Measurements from ENCODE around the gene ALK.
A peak's percentile ranks its signal among the peaks of the same experiment; 100 is the strongest.

Gene ALK

DNA sequence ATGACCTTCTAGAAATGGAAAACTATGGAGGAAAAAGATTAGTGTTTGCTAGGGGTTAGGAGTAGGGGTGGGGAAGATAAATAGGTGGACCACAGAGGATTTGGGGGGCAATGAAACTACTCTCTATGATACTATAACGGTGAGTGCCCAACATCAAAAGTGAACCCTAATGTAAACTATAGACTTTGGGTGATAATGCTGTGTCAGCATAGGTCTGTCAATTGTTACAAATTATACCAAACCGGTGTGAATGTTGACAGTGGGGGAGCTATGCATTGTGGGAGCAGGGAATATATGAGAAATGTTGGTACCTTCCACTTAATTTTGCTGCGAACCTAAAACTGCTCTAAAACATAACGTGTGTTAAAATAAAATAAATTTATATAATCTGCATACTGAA is 180.3 kb downstream of the ALK start:
- TF ChIP-seq, protein P1, sequence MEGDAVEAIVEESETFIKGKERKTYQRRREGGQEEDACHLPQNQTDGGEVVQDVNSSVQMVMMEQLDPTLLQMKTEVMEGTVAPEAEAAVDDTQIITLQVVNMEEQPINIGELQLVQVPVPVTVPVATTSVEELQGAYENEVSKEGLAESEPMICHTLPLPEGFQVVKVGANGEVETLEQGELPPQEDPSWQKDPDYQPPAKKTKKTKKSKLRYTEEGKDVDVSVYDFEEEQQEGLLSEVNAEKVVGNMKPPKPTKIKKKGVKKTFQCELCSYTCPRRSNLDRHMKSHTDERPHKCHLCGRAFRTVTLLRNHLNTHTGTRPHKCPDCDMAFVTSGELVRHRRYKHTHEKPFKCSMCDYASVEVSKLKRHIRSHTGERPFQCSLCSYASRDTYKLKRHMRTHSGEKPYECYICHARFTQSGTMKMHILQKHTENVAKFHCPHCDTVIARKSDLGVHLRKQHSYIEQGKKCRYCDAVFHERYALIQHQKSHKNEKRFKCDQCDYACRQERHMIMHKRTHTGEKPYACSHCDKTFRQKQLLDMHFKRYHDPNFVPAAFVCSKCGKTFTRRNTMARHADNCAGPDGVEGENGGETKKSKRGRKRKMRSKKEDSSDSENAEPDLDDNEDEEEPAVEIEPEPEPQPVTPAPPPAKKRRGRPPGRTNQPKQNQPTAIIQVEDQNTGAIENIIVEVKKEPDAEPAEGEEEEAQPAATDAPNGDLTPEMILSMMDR (IDR thresholded peaks at IDR 0.05; ENCODE audit: low read depth, low read length), result no peak
- DNase-seq (ENCODE audit: extremely low read depth, low read depth), result no peak

DNA sequence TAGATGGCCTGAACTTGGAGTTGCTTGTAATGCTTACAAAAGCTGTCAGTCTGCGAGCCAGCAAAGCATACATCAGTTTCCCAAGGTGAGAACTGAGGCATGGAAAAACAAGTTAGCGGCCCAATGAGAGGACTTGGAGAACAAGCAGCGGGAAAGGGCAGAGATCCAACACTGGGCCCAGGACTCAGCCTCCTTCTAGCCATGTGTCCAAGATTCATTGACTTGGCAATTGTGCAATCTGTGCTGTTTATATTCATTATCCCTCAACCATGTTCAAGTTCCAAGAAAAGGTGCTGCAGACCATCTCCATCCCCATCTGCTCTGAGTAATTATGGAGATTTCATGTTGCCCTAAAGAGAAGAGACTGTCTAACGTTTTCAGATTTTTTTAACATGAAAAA is 187.4 kb downstream of the ALK start:
- TF ChIP-seq, protein P1 (IDR thresholded peaks at IDR 0.05; ENCODE audit: low read depth, low read length), result no peak
- DNase-seq (ENCODE audit: extremely low read depth, low read depth), result peak; percentile 14

DNA sequence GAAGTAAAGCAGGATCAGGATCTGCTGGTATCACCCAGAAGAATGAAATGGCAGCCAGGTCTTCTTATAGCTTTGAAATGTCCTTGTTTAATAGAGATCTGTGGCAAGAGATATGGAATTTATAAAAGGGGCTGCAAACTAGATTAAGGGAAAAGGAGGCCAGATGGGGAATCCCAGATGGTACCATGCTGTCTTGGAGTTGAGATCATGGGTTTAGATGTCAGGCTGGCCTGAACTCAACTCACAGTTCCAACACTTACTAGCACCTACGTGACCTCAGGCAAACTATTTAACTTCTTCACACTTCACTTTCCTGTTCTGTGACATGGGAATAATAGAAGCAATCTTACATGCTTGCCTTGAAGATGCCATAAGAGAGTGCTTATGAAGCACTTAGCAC is 188.2 kb downstream of the ALK start:
- TF ChIP-seq, protein P1 (IDR thresholded peaks at IDR 0.05; ENCODE audit: low read depth, low read length), result no peak

DNA sequence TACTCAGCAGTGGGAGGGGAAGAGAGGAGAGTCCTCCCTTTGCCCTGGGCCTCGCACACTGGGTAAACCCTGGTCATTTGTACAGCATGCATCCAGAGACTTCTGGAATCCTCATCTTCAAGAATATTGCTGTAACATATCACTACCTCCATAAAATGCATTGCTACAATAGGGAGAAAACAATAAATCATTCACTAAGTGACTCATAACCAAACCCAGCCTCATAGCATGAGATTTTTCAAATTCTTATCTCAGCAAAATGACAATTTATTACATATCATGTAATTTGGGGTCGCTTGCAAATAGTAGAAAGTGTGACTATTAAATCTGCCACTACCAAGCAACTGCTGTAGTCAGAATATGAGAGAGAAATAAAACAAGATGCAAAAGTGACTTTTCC is 189.4 kb downstream of the ALK start:
- no peak for DNase-seq (ENCODE audit: extremely low read depth, low read depth)
- TF ChIP-seq, protein P1 (IDR thresholded peaks at IDR 0.05; ENCODE audit: low read depth, low read length), result no peak

More for the DNA sequence above, 188.2 kb downstream of the ALK start:
- DNase-seq (ENCODE audit: extremely low read depth, low read depth), result no peak

DNA sequence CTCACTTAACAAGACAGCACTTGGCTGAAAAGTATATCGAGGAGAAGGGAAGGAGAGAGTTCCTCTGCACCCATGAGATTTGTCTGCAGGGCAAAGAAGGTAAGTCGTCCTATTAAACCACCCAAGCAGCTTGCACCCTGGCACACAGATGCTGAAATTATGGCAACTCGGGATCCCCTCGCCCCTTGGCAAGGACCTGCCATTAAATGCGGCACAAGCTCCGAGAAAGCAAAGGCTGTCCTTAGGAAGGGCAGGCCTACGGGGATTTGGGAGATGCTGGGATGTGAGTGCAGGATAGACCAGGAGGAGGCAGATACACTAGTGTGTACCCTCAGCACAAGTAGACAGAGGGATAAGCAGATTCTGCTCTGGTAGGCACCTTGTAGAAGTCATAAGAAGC is 191.5 kb downstream of the ALK start:
- TF ChIP-seq, protein P1 (IDR thresholded peaks at IDR 0.05; ENCODE audit: low read depth, low read length), result no peak
- no peak for DNase-seq (ENCODE audit: extremely low read depth, low read depth)

DNA sequence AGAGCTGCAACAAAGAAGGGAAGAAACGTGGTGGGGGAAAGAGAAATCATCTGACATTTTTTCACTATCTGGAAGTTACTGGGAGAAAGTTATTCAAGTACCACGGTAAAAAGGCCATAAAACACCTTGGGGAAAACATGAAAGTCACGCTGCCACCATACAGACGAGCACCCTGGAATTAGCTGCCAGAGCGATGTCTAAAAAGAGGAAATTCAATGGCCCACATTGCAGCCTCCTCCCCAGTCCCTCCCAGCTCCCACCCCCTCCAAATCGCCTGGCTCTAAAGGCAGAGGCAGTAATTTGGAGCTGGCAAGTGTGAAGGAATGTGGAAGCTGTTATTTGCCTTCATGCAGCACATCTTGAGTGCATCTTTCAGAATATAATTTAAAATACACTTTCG is 192.0 kb downstream of the ALK start:
- TF ChIP-seq, protein P1 (IDR thresholded peaks at IDR 0.05; ENCODE audit: low read depth, low read length), result no peak

DNA sequence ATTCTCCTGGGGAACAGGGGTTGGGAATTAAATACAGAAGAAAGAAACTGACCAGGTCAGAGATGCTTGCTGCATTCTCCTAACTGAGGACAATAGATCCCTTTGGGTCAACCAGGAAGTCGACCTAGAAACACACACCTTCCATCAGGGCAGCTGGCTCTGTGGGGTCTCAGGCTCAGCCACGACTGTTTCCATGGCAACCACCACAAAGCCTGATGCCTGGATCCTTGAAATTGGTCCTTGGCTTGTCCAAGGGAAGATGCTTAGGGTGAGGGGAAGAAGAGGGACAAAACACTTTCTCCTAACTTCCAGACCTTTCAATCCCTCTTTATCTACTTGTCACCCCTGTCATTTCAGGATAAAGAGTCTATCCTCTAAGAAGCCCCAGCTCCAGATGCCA is 194.4 kb downstream of the ALK start:
- DNase-seq (ENCODE audit: extremely low read depth, low read depth), result no peak
- TF ChIP-seq, protein P1 (IDR thresholded peaks at IDR 0.05; ENCODE audit: low read depth, low read length), result no peak

More for the DNA sequence above, 192.0 kb downstream of the ALK start:
- no peak for DNase-seq (ENCODE audit: extremely low read depth, low read depth)

All from AG09319 (cell line).